Stimulated activated CD4-positive, alpha-beta T cell treated with anti-CD3 and anti-CD28 coated beads, Interleukin-2, amount 100 ng/mL, for 24 hours (primary cell): ENCODE results near the gene FSIP1.

Experiments
- DNase-seq, 2 donors: peaks; one replicate each; pipeline ENCODE4 v3.0.0-alpha.2; 2020

Gene FSIP1

GRCh38 chr15:39579487-39580116 lies 203.0 kb downstream of the FSIP1 start:
- DNase-seq, result no peak

GRCh38 chr15:39578851-39579486 lies 203.7 kb downstream of the FSIP1 start:
- DNase-seq, result no peak

GRCh38 chr15:39575180-39575579 lies 207.5 kb downstream of the FSIP1 start:
- no peak for DNase-seq

GRCh38 chr15:39574427-39574826 lies 208.2 kb downstream of the FSIP1 start:
- no peak for DNase-seq

GRCh38 chr15:39573844-39574243 lies 208.8 kb downstream of the FSIP1 start:
- DNase-seq, result no peak

- no peak for DNase-seq
Measured at GRCh38 chr15:39573287-39573686, 209.4 kb downstream of the FSIP1 start.

GRCh38 chr15:39565851-39566250 lies 216.8 kb downstream of the FSIP1 start:
- DNase-seq, result no peak

- DNase-seq, result no peak
Measured at GRCh38 chr15:39564972-39565665, 217.5 kb downstream of the FSIP1 start.

- no peak for DNase-seq
Measured at GRCh38 chr15:39558421-39558820, 224.2 kb downstream of the FSIP1 start.

GRCh38 chr15:39556461-39556860 lies 226.2 kb downstream of the FSIP1 start:
- DNase-seq, result no peak

- DNase-seq, result no peak
Measured at GRCh38 chr15:39555885-39556284, 226.8 kb downstream of the FSIP1 start.

GRCh38 chr15:39554746-39555387 lies 227.8 kb downstream of the FSIP1 start:
- no peak for DNase-seq

GRCh38 chr15:39553947-39554693 lies 228.5 kb downstream of the FSIP1 start:
- no peak for DNase-seq

GRCh38 chr15:39552556-39552955 lies 230.1 kb downstream of the FSIP1 start:
- no peak for DNase-seq

GRCh38 chr15:39551476-39551875 lies 231.2 kb downstream of the FSIP1 start:
- no peak for DNase-seq
